Measurements from ENCODE around the gene OR6C1. TPM values are rescaled to one million over a fixed set of nuclear protein-coding genes. Genes with fewer than 3 reads are reported as not detected.

Gene OR6C1
- total and polyA plus RNA-seq, 2 of the 8 experiments (the other 6 are each of a cell fraction or from before 2014, with no cell fraction given), result not detected

DNA sequence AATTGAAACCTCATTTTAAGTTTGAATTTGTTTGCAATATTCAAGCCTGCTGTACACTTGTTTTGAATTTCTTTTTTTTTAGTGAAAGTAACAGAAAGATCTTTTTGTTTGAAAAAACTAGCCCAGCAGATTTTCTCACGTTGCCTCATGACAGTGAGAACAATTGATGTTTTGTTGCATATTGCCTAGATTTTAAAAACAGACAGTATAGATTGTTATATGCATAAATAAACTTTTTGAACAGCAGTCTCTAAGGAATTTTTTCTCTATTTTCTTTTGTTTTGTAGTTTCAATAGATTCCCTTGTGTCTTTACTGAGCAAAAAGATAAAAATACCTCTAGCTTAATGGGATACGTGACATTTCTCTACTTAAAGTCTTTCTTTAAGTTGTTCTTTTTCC, 33.2 kb upstream of the OR6C1 start:
- Histone ChIP-seq H3K36me3 (ENCODE audit: control insufficient read depth in 2 of 4, insufficient read depth in 4 of 4, low read length in 3 of 4) (no peaks in the 10 kb centered on the region), H3K9me3 (ENCODE audit: insufficient read depth in 2 of 2, low read depth in 1 of 2, low read length in 1 of 2) (no peaks in the 10 kb centered on the region), H3K79me2 (ENCODE audit: control insufficient read depth in 1 of 2, insufficient read depth in 2 of 2, low read length in 2 of 2) (no peaks in the 10 kb centered on the region), H2BK12ac (ENCODE audit: low read depth, low read length) (no peak overlapping the region), H2BK20ac (ENCODE audit: low read length) (no peak overlapping the region), H3K23me2 (ENCODE audit: low read depth, low read length) (no peaks in the 10 kb centered on the region), H3K27ac (ENCODE audit: low read depth, low read length) (no peak overlapping the region), H4K91ac (replicated peaks; ENCODE audit: insufficient read length, low read length) (no peak overlapping the region), H3K9ac (replicated peaks in 1 of 4; ENCODE audit: extremely low read depth in 1 of 4, low read depth in 3 of 4, low read length in 3 of 4) (no peak overlapping the region), H3K4me2 (ENCODE audit: insufficient read depth in 1 of 2, low read depth in 2 of 2, low read length in 2 of 2) (no peak overlapping the region), H2BK5ac (ENCODE audit: low read depth, low read length) (no peak overlapping the region), H3K56ac (replicated peaks; ENCODE audit: insufficient read length, low read depth, low read length) (no peak overlapping the region), H2BK15ac (ENCODE audit: low read length) (no peak overlapping the region), H3K4ac (replicated peaks; ENCODE audit: insufficient read length, low read depth, low read length) (no peak overlapping the region), H3K4me3 (ENCODE audit: extremely low read depth in 1 of 4, insufficient read depth in 2 of 4, low read depth in 3 of 4, low read length in 4 of 4) (no peak overlapping the region), H4K8ac (ENCODE audit: extremely low read depth, insufficient read depth, low read length) (no peak overlapping the region), H3K23ac (ENCODE audit: insufficient read length) (no peak overlapping the region), H3K27me3 (replicated peaks in 1 of 4; ENCODE audit: control insufficient read depth in 3 of 4, extremely low read depth in 1 of 4, insufficient read depth in 3 of 4, low read length in 3 of 4) (no peaks in the 10 kb centered on the region), H2BK120ac (replicated peaks; ENCODE audit: low read depth, low read length) (no peak overlapping the region), H2AK5ac (ENCODE audit: low read depth, low read length) (no peak overlapping the region), H3K79me1 (ENCODE audit: low read depth, low read length) (no peaks in the 10 kb centered on the region), H3K14ac (ENCODE audit: insufficient read length) (no peak overlapping the region), H3K4me1 (replicated peaks in 1 of 4; ENCODE audit: control insufficient read depth in 3 of 4, insufficient read depth in 4 of 4, low read length in 3 of 4) (no peaks in the 10 kb centered on the region), H4K20me1 (replicated peaks in 1 of 2; ENCODE audit: control insufficient read depth in 1 of 2, insufficient read depth in 2 of 2, low read length in 2 of 2) (no peaks in the 10 kb centered on the region), H4K5ac (ENCODE audit: insufficient read length, low read depth, low read length) (no peak overlapping the region), H3K18ac (ENCODE audit: extremely low read depth, low read length) (no peak overlapping the region), H2AFZ (ENCODE audit: low read length) (no peak overlapping the region)
- POLR2A ChIA-PET (ENCODE audit: partially characterized antibody), result no interaction called here
- TF ChIP-seq NANOG (IDR thresholded peaks at IDR 0.05; ENCODE audit: insufficient read depth, low read depth, low read length, poor library complexity, severe bottlenecking) (no peak), GABPA (IDR thresholded peaks at IDR 0.05; ENCODE audit: borderline replicate concordance, insufficient read depth, low read length) (no peak), PHF8 (conservative IDR thresholded peaks at IDR 0.05; ENCODE audit: low read depth, low read length) (no peak), KDM4A (IDR thresholded peaks at IDR 0.05; ENCODE audit: low read depth, low read length, severe bottlenecking) (no peak)
- FAIRE-seq (no peak), DNase-seq (ENCODE audit: low read depth in 1 of 2, low spot score in 2 of 2) (no peak)
- CTCF ChIA-PET (ENCODE audit: partially characterized antibody), result no interaction called here
- WGBS, 2 experiments (ENCODE audit: extremely low coverage in 1 of 2, insufficient coverage in 1 of 2, insufficient read length in 1 of 2, insufficient replicate concordance in 2 of 2, low coverage in 1 of 2, low lambda C conversion rate in 2 of 2, missing lambda C conversion rate in 1 of 2), result 88% methylated on average over 2 of the region's 2 CpGs; no CpG with 5 or more reads in 1 of the 2 experiments
